ENCODE results near the gene XRN1. TPM values are rescaled to one million over a fixed set of nuclear protein-coding genes. Genes with fewer than 3 reads are reported as not detected.

The XRN1 gene
- polyA plus RNA-seq, 12 donors, result 17.2 to 30.3 (median 23.6) TPM; not detected in 1

DNA sequence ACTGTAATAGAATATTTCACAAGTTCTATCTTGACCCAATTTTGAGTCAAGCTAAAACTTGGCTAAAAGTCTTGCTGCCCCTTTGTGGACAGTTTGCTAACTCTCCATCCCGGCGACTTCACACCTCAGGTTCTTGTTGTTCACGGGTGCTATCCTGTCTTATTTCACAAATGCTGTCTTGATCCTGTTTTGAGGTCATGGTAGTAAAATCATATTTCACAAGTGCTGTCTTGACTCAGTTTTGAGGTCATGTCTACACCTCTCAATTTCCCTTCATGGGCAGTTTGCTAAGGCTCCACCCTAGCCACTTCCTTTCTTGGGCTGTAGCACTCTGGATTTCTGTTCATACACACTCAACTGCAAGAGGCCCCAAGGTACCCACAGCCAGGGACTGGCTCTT is 177.4 kb downstream of the XRN1 start:
- no peak for DNase-seq

DNA sequence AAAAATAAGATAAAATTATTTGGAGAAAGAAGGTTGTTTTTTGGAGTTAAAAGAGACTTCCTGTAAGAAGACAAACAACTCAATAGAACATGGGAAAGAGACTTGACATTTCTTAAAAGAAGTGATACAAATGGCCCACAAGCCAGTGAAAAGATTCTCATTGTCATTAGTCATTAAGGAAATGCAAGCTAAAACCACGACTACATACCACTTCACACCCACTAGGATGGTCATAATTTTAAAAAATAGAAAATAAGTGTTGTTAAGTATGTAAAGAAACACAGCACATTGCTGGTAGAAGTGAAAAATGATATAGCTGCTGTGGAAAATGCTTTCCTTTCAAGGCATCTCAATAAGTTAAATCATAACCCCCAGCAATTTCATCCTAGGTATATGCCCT is 178.1 kb downstream of the XRN1 start:
- DNase-seq, result no peak

DNA sequence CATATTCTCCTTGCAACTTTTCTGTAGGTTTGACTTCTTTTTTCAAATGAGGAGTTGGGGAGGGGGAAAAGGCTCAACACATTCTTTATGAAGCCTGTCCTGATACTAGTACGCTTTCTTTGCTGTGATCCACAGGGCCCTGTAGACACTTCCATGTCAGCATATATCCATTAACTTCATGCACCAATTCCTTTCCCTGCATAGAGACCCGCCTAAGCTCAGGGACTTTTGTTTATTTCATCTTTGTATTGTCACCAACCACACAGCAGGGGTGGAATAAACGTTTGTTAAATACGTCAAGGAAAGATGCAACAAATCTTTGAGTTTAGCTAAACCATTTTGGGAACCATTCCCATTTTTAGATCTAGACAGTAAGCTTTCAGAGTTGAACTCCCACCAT is 179.4 kb downstream of the XRN1 start:
- no peak for DNase-seq

DNA sequence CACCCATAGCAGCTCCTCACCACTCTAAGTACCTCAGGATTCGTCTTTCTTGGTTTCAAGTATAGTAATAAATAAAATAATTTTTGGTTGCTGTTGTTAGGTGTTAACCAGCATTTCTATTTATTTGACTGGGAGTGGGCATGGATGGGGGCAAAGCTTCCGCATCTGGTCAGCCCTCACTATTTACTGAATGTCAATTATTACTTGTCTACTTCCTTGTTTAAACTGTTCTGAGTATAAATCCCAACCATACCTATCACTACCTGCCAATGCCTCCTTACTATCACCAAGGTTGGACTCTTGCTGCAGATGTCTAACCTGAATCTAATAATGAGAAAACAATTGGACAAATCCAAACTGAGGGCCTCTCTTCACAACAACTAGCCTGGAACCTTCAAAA is 180.6 kb downstream of the XRN1 start:
- no peak for DNase-seq

DNA sequence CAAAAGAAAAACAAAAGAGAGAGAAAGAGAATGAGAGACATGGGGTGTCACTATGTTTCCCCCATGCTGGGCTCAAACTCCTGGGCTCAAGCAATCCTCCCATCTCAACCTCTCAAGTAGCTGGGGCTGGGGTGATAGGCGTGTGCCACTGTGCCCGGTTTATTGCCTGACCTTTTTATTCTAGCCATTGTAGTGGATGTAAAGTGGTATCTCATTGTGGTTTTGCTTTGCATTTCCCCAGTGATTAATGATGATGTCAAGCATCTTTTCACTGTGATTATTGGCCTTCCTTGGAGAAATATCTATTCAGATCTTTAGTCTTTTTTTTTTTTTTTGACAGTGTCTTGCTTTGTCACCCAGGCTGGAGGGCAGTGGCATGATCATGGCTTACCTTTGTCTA is 184.7 kb downstream of the XRN1 start:
- no peak for DNase-seq

DNA sequence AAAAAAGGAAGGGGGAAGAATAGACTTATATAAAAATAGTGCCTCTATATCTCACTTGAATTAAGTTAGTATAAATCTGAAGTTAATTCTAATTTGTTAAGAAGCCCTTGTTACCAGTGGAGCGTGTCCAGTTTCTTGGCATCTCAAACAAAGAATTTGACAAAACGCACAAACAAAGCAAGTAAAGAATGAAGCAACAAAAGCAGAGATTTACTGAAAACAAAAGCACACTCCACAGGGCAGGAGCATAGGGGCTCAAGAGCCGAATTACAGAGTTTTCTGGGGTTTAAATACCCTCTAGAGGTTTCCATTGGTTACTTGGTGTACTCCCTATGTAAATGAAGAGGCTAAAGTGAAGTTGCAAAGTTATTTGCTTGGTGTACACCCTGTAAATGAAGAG is 188.5 kb downstream of the XRN1 start:
- DNase-seq, result no peak

DNA sequence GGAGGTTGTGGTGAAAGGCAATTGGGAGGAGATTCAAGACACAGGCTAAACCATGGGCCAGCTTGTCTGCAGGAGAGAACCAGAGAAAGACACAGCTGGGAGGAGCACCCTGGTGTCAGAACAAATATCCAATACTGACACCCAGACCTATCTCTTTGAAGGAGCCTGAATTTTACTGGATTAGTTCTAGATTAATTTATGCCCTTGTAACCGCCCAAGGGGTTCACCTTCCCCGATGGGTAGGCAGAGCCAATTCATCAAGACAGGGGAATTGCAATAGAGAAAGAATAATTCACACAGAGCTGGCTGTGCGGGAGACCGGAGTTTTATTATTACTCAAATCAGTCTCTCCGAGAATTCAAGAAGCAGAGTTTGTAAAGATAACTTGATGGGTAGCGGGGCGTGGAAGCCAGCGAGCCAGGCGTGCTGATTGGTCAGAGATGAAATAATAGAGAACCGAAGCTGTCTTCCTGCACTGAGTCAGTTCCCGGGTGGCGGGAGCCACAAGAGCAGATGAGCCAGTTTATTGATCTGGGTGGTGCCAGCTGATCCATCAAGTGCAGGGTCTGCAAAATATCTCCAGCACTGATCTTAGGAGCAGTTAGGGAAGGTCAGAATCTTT is 191.0 kb downstream of the XRN1 start:
- DNase-seq, result no peak

Other genes starting within 250 kb of the XRN1 start
- 10 to 100 TPM in 6 of 12 donors, 1 to 10 TPM in 5, not detected in 1; 5.9 to 23.7 (median 10.3) TPM for gene GK5, start 222.5 kb downstream of the XRN1 start, polyA plus RNA-seq (ENCODE audit: insufficient read length in 12 of 12)
- 10 to 100 TPM in 9 of 12 donors, 1 to 10 TPM in 2, not detected in 1; 7.3 to 20.5 (median 13.3) TPM for gene ATR, start 130.7 kb upstream of the XRN1 start, polyA plus RNA-seq (ENCODE audit: insufficient read length in 12 of 12)
- 10 to 100 TPM in 1 of 12 donors, 1 to 10 TPM in 1, under 1 TPM in 9, not detected in 1; 0.53 to 15.6 (median 0.75) TPM for gene PLS1, start 148.4 kb upstream of the XRN1 start, polyA plus RNA-seq (ENCODE audit: insufficient read length in 12 of 12)

All from muscle of arm (tissue), 12 donors.